PFSK-1 (cell line): ENCODE results near the gene GABRA5.

Experiments
- FOXP2 ChIP-seq: optimal IDR thresholded peaks from 2 replicates; pipeline ENCODE3; 2011; ENCODE audit warnings: borderline replicate concordance, control low read depth, inconsistent platforms; ENCODE audit not compliant: insufficient read depth; ENCODE audit errors: extremely low read length, extremely low read depth
- SIN3A ChIP-seq: IDR thresholded peaks from 2 replicates; pipeline ENCODE4 v1.6.1; 2012; ENCODE audit warnings: mild to moderate bottlenecking, low read length, moderate library complexity, borderline replicate concordance; ENCODE audit not compliant: insufficient read depth
- TAF1 ChIP-seq: IDR thresholded peaks from 2 replicates; pipeline ENCODE4 v1.6.1; 2012; ENCODE audit warnings: low read length, control low read depth, borderline replicate concordance; ENCODE audit not compliant: insufficient read depth

DNA sequence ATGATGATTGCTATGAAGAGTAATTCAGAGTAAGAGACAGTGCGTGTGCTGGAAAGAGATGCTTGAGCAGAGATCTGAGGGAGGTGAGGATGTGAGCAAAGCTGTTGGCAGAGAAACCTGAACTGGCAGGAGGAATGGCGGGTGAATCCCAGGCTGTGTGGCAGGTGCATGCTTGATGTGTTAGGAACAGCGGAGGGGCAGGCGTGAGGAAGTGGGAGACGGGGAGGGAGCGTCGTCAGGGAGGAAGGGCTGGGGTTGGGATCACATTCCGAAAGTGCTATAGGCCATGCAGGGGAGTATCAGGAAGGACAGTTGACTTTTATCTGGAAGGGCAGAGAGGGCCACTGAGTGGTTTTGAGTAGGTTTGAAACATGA, 8.6 kb downstream of the GABRA5 start:
- TF ChIP-seq SIN3A (no peak), FOXP2 (no peak), TAF1 (no peak)
